Medulla oblongata (tissue), 1 donor: ENCODE results near the gene NOP16.
A peak's percentile ranks its signal among the peaks of the same experiment; 100 is the strongest.

Experiments used
- DNase-seq: peaks from one replicate; pipeline ENCODE4 v3.0.0-alpha.2; 2015; ENCODE audit errors: extremely low spot score

The NOP16 gene

DNA sequence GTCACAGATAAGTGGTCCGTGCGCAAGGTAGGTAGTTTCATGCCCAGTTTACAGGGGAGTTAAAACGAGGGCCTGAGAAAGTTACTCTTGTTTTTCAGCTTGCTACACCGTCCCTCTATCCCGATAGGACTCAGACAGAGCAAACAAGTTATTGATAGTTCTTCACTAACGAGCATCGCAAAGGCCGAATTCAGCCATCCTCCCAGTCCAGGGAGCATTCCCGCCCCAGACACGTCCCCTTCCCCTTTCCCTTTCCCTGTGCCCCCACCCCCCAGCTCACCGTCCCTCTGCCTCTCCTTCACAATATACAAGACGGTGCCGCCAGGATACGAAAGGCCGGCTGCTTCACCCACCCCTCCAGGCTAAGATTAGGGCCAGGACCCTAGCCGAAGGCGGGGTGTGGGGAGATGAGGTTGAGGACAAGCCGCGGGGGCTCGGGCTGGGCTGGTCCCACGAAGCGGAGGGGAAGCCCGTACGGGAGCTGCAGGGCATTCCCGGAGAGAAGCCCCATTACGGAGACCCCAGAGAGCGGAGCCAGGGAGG is 27.4 kb downstream of the NOP16 start:
- DNase-seq: peak; percentile 11

DNA sequence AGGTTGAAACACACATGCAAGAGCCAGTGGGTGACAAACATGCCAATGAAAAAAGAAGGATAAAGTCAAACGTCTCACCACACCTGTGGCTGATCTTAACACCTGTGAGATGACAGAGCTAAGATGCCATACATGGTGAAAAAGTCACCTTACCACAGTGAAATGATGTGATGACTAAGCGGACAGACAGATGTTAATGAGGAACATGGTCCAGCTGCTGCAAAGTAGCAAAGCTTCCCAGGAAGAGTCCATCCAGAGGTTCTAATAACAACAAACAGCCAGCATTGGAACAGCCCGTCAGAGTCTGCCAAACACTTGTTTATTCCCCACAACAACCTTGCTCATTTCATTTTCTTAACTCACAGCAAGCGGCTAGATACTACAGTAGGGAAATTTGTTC is 28.7 kb downstream of the NOP16 start:
- DNase-seq: no peak

DNA sequence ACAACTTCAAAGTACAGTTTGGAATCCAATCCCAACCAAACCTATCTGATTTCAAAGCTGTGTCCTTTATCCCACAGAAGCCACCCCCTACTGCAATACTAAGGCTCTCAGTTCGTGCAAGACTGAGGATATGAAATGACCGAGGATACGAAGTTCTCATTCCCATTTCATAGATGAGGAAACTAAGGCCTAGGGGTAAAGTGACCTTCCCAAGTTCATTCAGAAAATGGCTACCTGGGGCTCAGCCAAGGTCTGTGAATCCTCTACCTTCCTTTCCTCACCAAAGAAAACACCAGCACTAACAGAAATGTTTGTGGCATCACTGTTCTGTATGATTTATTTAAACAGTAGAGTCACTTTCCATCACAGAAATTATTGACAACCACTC is 32.2 kb downstream of the NOP16 start:
- DNase-seq: no peak

DNA sequence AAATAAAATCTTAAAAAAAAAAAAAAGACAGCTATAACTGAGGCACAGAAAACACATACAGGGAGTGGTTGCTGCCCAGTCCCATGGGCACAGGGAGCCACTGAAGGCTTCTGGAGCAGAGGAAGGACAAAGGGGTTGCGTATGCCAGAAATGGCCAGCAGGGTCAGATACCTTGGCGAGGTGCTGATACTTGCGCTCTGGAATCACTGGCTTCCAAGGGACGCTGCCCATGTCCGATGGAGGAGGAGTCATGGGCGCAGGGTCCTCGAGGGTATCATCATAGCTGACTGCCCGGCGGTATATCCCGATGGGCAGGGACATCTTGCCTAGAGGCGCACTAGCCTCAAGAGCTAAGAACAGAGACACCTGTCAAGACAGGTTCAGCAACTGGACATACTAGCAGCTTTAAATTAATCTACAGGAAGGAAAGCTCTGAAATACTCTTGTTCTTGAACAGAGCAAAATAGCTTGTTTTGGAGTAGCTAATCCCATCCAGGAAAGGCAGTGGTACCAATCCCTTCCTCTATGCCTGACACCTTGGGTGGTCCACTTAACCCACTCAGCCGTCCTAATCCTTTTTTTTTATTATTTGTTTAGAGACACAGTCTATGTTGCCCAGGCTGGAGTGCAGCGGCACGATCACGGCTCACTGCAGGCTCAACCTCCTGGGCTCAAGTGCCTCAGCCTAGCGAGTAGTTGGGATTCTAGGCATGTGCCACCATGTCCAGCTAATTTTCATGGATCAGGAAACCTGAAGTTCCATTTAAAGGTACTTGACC is 32.8 kb downstream of the NOP16 start:
- no peak for DNase-seq

DNA sequence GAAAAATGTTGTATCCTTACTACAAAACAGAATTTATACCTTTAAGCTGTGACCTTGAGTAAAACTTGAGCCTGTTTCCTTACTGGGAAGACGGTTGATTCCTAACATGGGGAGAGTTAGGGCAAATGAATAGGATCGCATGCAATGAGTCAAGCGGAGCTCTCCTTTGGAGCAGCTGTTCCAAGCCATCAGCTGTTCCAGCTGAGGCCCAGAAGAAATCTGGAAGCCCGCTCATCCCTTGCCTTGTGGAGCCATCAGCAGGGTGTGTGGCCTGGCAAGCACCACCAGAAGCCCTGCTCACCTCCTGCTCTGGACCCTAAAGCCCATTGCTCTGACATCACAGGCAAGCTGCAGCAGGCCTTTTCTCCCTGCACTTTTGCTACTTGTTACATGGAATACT is 34.9 kb downstream of the NOP16 start:
- DNase-seq: no peak

DNA sequence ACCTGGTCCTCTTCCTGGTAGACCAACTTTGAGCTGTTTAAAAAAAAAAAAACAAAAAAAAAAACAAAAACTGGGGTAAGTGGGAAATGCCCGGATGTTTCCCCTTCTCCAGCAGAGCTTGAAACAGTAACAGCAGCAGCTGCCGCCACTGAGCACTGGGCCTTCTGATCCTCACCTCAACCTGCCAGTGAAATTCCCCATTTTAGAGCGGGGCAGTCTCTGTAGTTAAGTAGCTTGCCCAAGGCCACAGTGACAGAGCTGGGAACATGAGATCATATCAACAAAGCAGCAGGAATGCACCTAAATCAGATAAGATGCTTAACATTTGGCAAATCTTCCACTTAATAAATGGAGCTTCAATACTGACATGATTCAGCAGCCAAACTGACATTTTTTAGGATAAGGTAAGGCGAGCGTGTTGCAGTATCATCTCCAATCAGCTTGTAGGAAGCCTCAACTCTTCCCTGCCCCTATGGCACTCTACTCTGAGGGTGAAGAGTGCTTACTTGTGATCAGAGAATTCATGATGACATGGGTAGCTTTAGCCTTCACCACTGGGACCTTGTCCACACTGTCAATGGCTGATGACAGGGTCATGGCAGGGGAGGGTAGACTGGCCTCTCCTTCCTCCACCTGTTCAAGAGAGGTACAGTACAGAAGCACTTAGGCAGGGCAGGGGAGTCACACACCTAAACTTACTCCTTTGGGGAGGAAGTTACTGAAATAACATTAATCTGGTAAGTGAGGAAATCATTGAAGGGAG is 36.1 kb downstream of the NOP16 start:
- no peak for DNase-seq

DNA sequence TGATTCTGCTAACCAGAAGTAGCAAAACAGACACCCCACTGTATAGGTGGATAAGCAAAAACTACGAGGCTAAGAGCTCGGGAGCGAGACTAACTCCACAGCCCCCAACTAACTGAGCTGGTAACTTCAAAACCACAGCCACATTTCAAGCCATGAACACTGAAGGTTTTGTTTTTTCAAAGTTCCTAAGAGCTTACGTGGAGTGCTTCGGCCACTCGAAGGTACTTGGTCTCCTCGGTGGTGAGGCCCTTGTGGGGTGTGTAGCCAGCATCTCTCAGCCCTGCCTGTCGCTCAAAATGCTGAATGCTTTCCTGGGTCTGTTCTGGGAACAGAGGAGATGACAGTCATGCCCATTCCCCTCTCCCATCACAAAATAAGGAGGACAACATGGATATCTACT is 38.0 kb downstream of the NOP16 start:
- no peak for DNase-seq

DNA sequence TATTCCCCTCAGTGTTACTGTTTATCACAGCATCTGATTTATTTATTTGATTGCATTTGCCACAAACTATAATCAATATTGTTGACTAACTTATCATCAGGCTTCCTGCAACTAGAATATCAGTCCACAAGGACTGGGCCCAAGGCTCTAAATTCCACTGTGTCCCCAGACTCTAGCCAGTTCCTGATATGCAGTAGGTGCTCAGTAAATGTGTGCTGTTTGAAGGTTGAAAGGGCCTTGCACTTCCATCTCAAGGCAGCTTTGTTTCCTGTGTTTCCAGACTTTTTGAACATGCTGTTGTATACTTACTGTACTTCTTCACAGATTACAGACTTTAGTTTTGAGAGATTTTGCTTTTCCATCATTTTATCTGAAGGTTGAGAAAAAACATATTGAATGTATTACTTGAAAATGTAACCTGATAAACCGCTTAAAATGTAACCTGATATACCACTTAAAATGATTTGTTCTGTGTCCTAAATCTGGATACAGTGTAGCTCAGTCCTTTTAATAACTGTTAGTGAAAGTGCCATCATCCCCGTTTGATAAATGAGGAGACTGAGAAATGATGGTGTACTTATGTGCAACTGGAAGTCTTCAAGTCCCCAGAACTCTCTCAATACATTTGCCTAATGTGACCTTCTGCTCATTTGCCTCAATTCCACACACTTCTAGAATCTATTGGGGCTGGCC is 45.5 kb downstream of the NOP16 start:
- DNase-seq: no peak

DNA sequence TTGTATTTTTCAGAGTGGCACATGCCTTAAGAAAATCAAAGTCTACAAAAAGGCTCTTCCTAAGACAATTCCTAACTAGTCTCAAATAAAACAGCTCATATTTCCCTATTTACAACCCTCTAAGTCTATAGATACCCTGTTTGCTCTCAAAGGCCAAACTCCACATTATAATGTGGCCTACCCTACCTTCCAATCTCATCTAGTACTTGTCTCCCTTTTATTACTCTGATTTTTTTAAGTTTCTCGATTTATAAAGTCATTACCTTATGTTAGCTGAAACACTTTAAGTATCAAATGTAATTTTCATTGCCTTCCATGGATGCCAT is 46.3 kb downstream of the NOP16 start:
- no peak for DNase-seq

DNA sequence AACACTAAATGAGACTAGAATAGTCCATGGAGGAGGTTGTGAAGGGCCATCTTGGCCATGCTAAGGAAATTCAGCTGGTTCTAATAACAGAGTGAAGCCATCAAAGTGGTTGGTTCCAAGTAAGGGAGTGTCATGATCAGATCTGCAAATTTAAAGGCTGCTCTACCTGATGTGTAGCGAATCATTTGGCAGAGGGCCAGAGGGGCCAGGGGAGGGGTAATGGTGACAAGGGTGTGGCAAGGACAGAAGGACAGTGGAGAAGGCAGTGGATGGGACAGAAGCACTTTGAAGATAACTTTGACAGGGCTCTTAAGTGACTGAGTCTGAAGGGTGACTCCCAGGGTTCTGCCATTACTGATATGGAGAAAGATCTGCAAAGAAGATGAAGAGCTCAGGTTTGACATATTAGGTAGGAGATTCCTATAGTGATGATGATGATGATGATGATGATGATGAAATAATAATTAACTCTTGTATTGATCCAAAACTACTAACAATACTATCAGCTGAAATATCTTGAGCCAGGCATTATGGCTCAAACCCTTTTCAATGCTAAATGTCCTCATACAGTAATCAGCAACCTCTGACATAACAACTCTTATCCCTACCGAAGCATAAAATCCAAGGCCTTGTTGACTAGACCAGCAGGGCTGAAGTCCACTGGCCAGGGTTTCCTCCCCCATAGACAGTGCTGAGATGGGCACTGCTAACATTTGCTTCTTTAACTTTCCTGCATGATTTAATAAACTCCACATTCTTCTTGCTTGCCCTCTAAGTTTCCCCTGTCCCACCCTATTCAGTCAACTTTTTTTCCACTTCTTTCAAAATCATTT is 46.9 kb downstream of the NOP16 start:
- no peak for DNase-seq

DNA sequence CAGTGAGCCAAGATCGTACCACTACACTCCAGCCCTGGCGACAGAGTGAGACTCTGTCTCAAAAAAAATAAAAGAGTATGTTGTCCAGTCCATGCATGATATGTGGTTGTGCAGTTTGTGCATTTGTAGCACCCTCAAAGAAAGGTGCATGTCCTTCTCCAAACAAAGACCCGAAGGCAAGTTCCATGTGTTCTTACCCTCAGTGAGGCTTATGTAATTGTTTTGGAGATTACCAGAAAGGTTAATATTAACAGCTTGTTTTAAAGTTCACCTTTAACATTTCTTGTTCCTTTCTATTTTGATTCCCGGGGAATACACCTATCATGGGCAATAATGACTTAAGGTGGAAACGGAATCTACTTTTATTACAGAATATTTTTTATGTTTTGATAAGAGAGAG is 49.1 kb downstream of the NOP16 start:
- DNase-seq: no peak

DNA sequence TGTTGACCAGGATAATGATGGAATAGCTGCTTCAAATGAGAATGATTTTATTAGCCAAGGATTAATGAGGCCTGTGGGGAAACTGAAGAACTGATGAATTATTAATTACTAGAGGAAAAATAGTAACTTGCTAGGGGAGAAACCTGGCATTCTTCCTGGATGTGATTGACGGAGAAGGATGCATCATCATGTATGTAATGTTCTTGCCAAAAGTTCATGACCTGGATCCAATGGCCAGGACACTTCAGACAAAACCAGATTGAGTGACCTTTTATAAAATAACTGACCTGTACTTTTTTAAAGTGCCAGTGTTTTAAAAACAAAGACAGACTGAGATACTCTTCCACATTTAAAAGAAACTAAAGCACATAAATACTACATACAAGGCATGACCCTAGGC is 50.5 kb downstream of the NOP16 start:
- no peak for DNase-seq

DNA sequence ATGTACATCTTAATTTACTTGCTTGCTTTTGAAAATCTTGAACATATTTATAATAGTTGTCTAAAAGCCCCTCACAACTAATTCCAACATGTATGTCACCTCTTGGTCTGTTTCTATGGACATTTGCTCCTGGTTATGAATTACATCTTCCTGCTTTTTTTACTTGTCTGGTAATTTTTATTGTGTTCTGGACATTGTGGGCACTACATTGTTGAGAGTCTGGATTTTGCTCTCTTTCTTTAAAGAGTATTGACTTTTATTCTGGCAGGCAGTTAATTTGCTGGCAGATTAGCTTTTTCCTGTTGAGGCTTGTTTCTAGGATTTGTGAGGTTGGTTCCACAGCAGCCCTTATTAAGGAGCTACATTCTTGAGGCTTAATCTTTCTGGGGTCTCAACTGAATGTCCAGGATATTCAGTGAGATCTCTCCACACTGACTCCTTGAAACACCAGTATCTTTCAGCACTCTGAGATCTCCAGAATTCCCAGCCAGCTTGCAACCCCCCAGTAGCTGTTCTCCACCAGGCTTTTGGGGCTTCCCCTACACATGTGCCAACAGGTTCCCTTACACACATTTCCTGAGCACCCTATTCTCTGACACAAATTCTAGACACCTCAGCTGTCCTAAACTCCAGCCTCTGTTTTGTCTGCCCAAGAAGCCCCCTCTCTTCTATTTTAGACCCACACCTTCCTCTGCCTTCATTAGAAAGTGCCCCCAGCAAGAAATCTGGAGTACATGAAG is 54.2 kb downstream of the NOP16 start:
- DNase-seq: no peak
